ENCODE measurements around the gene MAPK8.
A peak's percentile ranks its signal among the peaks of the same experiment; 100 is the strongest.
"Not testable (repeated sequence)": the region's sequence is repeated elsewhere in the genome, so short reads cannot be mapped to it uniquely, and the experiment has no call there.

Gene MAPK8

GRCh38 chr10:48418189-48418788, 111.8 kb downstream of the MAPK8 start:
- DNase-seq: peak; percentile 45 to 74 (median 64)

GRCh38 chr10:48419714-48420113, 113.2 kb downstream of the MAPK8 start:
- DNase-seq: no peak

GRCh38 chr10:48421862-48422261, 115.4 kb downstream of the MAPK8 start:
- not testable (repeated sequence) for DNase-seq

GRCh38 chr10:48423884-48424283, 117.4 kb downstream of the MAPK8 start:
- no peak for DNase-seq

- no peak for DNase-seq
These were observed 122.4 kb downstream of the MAPK8 start for GRCh38 chr10:48428896-48429295.

- DNase-seq: no peak
These were observed 122.8 kb downstream of the MAPK8 start for GRCh38 chr10:48429309-48429708.

- DNase-seq: no peak
These were observed 124.0 kb downstream of the MAPK8 start for GRCh38 chr10:48430402-48430993.

- no peak for DNase-seq
These were observed 125.4 kb downstream of the MAPK8 start for GRCh38 chr10:48431871-48432270.

- no peak for DNase-seq
These were observed 131.1 kb downstream of the MAPK8 start for GRCh38 chr10:48437546-48437945.

GRCh38 chr10:48439031-48439430, 132.6 kb downstream of the MAPK8 start:
- no peak for DNase-seq

GRCh38 chr10:48439581-48440041, 133.1 kb downstream of the MAPK8 start:
- DNase-seq: peak in 1 of 4 experiments; percentile 7

- DNase-seq: no peak
These were observed 134.3 kb downstream of the MAPK8 start for GRCh38 chr10:48440771-48441170.

GRCh38 chr10:48442090-48442808, 135.8 kb downstream of the MAPK8 start:
- DNase-seq: no peak

GRCh38 chr10:48442809-48443177, 136.3 kb downstream of the MAPK8 start:
- DNase-seq: no peak

GRCh38 chr10:48444266-48444665, 137.8 kb downstream of the MAPK8 start:
- peak in 3 of 4 experiments; percentile 33 to 42 (median 42) for DNase-seq

GRCh38 chr10:48444861-48445841, 138.7 kb downstream of the MAPK8 start:
- no peak for DNase-seq

- no peak for DNase-seq
These were observed 139.5 kb downstream of the MAPK8 start for GRCh38 chr10:48445932-48446331.

GRCh38 chr10:48446785-48447184, 140.3 kb downstream of the MAPK8 start:
- DNase-seq: peak; percentile 62 to 84 (median 76)

GRCh38 chr10:48447356-48448215, 141.1 kb downstream of the MAPK8 start:
- DNase-seq: no peak

- DNase-seq: no peak
These were observed 142.3 kb downstream of the MAPK8 start for GRCh38 chr10:48448796-48449195.

- DNase-seq: no peak
These were observed 143.2 kb downstream of the MAPK8 start for GRCh38 chr10:48449501-48450232.
